HepG2 (cell line): ENCODE data around the gene CCND2. TPM values are rescaled to one million over a fixed set of nuclear protein-coding genes. Genes with fewer than 3 reads are reported as not detected.

Source experiments
- ARID3A ChIP-seq: IDR thresholded peaks from 2 replicates; pipeline ENCODE4 v1.6.1; 2012; ENCODE audit warnings: low read depth, low read length, improper control_type of control experiment
- CEBPG ChIP-seq: IDR thresholded peaks from 2 replicates; pipeline ENCODE4 v1.6.1; 2016
- EHMT2 ChIP-seq: fragments of 200-600 bp; sonication (generic); IDR thresholded peaks from 2 replicates; pipeline ENCODE4 v1.7.0; 2017; ENCODE audit warnings: antibody characterized with exemption, low read depth, low read length, borderline replicate concordance
- FOXP1 ChIP-seq, 2 experiments: fragments of 450-650 bp in 1 of 2; IDR thresholded peaks; 2 replicates each; pipeline ENCODE4 v1.6.1; 2017 to 2018; ENCODE audit warnings: antibody characterized with exemption in 1 of 2
- LCORL ChIP-seq, 2 experiments: fragments of 450-650 bp in 1 of 2; sonication (generic) in 1 of 2; formaldehyde crosslinking in 1 of 2; IDR thresholded peaks; 2 replicates each; pipeline versions ENCODE4 v1.5.0 to v1.6.1; 2017 to 2020; ENCODE audit warnings: antibody characterized with exemption in 1 of 2, missing genetic modification reagents in 1 of 2
- RAD21 ChIP-seq: fragments of 450-650 bp; formaldehyde crosslinking; IDR thresholded peaks from 2 replicates; pipeline ENCODE4 v1.5.0; 2020; ENCODE audit warnings: mild to moderate bottlenecking
- RELA ChIP-seq: sonication (generic); formaldehyde crosslinking; IDR thresholded peaks from 2 replicates; pipeline ENCODE4 v1.4.0; 2020; ENCODE audit warnings: missing genetic modification reagents
- RNF2 ChIP-seq: fragments of 450-650 bp; conservative IDR thresholded peaks from 2 replicates; pipeline ENCODE4 v1.6.1; 2016; ENCODE audit warnings: low read depth
- TGIF2 ChIP-seq: IDR thresholded peaks from 2 replicates; pipeline ENCODE4 v1.6.1; 2016; ENCODE audit warnings: control low read depth, missing compliant biosample characterization
- XRCC5 ChIP-seq: fragments of 200-400 bp; formaldehyde crosslinking; optimal IDR thresholded peaks from 2 replicates; pipeline ENCODE3; 2017; ENCODE audit warnings: mild to moderate bottlenecking, low read length
- ZFP36L1 ChIP-seq: sonication (generic); formaldehyde crosslinking; IDR thresholded peaks from 2 replicates; pipeline ENCODE4 v1.8.0; 2022; ENCODE audit warnings: mild to moderate bottlenecking, missing genetic modification reagents, moderate library complexity
- ZNF121 ChIP-seq: sonication (generic); formaldehyde crosslinking; IDR thresholded peaks from 2 replicates; pipeline ENCODE4 v1.5.0; 2020; ENCODE audit warnings: mild to moderate bottlenecking, missing genetic modification reagents
- ZNF34 ChIP-seq: sonication (generic); formaldehyde crosslinking; IDR thresholded peaks from 2 replicates; pipeline ENCODE4 v1.4.0; 2020; ENCODE audit warnings: mild to moderate bottlenecking, missing genetic modification reagents, borderline replicate concordance
- ZNF563 ChIP-seq: sonication (generic); formaldehyde crosslinking; IDR thresholded peaks from 2 replicates; pipeline ENCODE4 v1.8.0; 2022; ENCODE audit warnings: mild to moderate bottlenecking, moderate library complexity, missing genetic modification reagents
- ZNF598 ChIP-seq: sonication (generic); formaldehyde crosslinking; IDR thresholded peaks from 2 replicates; pipeline ENCODE4 v1.5.1; 2020; ENCODE audit warnings: mild to moderate bottlenecking, missing genetic modification reagents, borderline replicate concordance
- ZNF773 ChIP-seq: sonication (generic); formaldehyde crosslinking; IDR thresholded peaks from 2 replicates; pipeline ENCODE4 v1.4.0; 2020; ENCODE audit warnings: missing genetic modification reagents, borderline replicate concordance
- polyA plus RNA-seq, 8 experiments: library from polyadenylated mRNA; depleted of rRNA in 3 of 8; stranded (reverse) in 7 of 8; unstranded in 1 of 8; fragments of >200 nt; fragmentation: Illumina TruSeq in 4 of 8; extraction: Trizol in 4 of 8; gene quantifications; 2 replicates each; pipeline versions ENCODE4 v1.2.1 to v1.2.3, GENCODE V29; 2011 to 2016; ENCODE audit warnings: low read depth in 4 of 8, missing spikeins in 1 of 8, mixed read lengths in 1 of 8; ENCODE audit not compliant: insufficient read depth in 1 of 8
- total RNA-seq, 5 experiments: library from RNA; depleted of rRNA; stranded (reverse); fragments of >200 nt; fragmentation: Illumina TruSeq; extraction: Trizol; gene quantifications; 2 replicates each; pipeline ENCODE4 v1.2.3, GENCODE V29; 2016; ENCODE audit warnings: low read depth in 1 of 5
- TF ChIP-seq, protein P1 (sequence below): sonication (generic); formaldehyde crosslinking; IDR thresholded peaks from 2 replicates; pipeline ENCODE4; 2020; ENCODE audit warnings: missing genetic modification reagents, mild to moderate bottlenecking, borderline replicate concordance
- TF ChIP-seq, protein P2 (sequence below): sonication (generic); formaldehyde crosslinking; IDR thresholded peaks from 2 replicates; pipeline ENCODE4 v1.5.1; 2020; ENCODE audit warnings: mild to moderate bottlenecking, missing genetic modification reagents, moderate library complexity
- TF ChIP-seq, protein P3 (sequence below): sonication (generic); formaldehyde crosslinking; conservative IDR thresholded peaks from 2 replicates; pipeline ENCODE4 v1.8.1; 2023; ENCODE audit warnings: missing genetic modification reagents
- TF ChIP-seq, protein P4 (sequence below): sonication (generic); formaldehyde crosslinking; IDR thresholded peaks from 2 replicates; pipeline ENCODE4 v1.8.0; 2022; ENCODE audit warnings: mild to moderate bottlenecking, missing genetic modification reagents, borderline replicate concordance

CCND2 gene
- total and polyA plus RNA-seq, 2 of the 13 experiments (the other 11 are each of a cell fraction or from before 2014, with no cell fraction given) = 0.61 to 1.4 TPM

DNA sequence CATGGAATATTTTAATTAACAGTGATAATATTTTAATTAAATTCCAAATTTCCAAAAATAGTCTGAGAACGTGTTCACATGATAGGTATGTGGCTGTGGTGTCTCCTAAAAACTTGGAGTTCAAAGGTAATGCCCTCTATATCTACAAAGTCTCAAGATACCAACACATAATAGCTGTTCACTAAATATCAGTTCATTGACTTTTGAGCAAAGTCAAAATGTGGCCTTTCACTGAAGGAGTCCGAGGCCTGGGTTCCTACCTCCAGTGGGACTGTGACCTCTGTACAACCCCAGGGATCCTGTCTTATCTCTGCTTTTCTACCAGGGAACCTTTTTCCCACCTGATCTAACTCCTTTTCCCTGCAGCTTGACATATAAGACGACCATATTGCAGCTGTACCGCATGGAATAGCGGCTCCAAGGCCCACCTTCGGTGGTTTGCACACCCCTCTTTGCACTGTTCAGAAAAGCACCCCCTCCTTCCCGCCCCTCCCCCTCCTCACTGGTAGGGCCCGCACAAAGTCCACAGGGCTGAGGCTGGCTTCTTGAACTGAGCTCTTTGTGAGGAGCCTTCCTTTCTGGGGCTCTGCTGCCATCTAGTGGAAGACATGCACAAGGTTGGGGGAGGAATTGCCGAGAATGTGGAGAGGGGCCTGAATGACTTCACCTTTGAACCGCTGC lies 3.1 kb downstream of the CCND2 start (continued):
- TF ChIP-seq, protein P1, sequence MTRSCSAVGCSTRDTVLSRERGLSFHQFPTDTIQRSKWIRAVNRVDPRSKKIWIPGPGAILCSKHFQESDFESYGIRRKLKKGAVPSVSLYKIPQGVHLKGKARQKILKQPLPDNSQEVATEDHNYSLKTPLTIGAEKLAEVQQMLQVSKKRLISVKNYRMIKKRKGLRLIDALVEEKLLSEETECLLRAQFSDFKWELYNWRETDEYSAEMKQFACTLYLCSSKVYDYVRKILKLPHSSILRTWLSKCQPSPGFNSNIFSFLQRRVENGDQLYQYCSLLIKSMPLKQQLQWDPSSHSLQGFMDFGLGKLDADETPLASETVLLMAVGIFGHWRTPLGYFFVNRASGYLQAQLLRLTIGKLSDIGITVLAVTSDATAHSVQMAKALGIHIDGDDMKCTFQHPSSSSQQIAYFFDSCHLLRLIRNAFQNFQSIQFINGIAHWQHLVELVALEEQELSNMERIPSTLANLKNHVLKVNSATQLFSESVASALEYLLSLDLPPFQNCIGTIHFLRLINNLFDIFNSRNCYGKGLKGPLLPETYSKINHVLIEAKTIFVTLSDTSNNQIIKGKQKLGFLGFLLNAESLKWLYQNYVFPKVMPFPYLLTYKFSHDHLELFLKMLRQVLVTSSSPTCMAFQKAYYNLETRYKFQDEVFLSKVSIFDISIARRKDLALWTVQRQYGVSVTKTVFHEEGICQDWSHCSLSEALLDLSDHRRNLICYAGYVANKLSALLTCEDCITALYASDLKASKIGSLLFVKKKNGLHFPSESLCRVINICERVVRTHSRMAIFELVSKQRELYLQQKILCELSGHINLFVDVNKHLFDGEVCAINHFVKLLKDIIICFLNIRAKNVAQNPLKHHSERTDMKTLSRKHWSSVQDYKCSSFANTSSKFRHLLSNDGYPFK (CRISPR knock-in tag) = no peak
- TF ChIP-seq, protein P2, sequence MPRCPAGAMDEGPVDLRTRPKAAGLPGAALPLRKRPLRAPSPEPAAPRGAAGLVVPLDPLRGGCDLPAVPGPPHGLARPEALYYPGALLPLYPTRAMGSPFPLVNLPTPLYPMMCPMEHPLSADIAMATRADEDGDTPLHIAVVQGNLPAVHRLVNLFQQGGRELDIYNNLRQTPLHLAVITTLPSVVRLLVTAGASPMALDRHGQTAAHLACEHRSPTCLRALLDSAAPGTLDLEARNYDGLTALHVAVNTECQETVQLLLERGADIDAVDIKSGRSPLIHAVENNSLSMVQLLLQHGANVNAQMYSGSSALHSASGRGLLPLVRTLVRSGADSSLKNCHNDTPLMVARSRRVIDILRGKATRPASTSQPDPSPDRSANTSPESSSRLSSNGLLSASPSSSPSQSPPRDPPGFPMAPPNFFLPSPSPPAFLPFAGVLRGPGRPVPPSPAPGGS (CRISPR knock-in tag) = no peak
- TF ChIP-seq EHMT2 (no peak), ZNF773 (CRISPR knock-in tag) (no peak), ZNF34 (CRISPR knock-in tag) (no peak), ZNF121 (CRISPR knock-in tag) (no peak), TGIF2 (CRISPR knock-in tag) (no peak), ZNF598 (CRISPR knock-in tag) (no peak), ARID3A (no peak), ZNF563 (CRISPR knock-in tag) (no peak), FOXP1 (IDR thresholded peaks at IDR 0.05) (no peak), FOXP1 (CRISPR knock-in tag; IDR thresholded peaks at IDR 0.05) (no peak), LCORL (IDR thresholded peaks at IDR 0.05) (no peak), LCORL (CRISPR knock-in tag; IDR thresholded peaks at IDR 0.05) (peak; percentile 67), ZFP36L1 (CRISPR knock-in tag) (no peak), CEBPG (CRISPR knock-in tag) (no peak), RAD21 (CRISPR knock-in tag) (peak; percentile 88), XRCC5 (peak; percentile 60), RELA (CRISPR knock-in tag) (no peak), RNF2 (no peak)
- TF ChIP-seq, protein P3, sequence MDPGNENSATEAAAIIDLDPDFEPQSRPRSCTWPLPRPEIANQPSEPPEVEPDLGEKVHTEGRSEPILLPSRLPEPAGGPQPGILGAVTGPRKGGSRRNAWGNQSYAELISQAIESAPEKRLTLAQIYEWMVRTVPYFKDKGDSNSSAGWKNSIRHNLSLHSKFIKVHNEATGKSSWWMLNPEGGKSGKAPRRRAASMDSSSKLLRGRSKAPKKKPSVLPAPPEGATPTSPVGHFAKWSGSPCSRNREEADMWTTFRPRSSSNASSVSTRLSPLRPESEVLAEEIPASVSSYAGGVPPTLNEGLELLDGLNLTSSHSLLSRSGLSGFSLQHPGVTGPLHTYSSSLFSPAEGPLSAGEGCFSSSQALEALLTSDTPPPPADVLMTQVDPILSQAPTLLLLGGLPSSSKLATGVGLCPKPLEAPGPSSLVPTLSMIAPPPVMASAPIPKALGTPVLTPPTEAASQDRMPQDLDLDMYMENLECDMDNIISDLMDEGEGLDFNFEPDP (CRISPR knock-in tag) = no peak
- TF ChIP-seq, protein P4, sequence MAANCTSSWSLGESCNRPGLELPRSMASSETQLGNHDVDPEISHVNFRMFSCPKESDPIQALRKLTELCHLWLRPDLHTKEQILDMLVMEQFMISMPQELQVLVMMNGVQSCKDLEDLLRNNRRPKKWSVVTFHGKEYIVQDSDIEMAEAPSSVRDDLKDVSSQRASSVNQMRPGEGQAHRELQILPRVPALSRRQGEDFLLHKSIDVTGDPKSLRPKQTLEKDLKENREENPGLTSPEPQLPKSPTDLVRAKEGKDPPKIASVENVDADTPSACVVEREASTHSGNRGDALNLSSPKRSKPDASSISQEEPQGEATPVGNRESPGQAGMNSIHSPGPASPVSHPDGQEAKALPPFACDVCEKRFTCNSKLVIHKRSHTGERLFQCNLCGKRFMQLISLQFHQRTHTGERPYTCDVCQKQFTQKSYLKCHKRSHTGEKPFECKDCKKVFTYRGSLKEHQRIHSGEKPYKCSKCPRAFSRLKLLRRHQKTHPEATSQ (CRISPR knock-in tag) = no peak
